GM18505 (cell line): ENCODE measurements around the gene TACC3.

Experiments used
- ATAC-seq: cut with Tn5 transposase; IDR thresholded peaks from one replicate; pipeline ENCODE4 v1.9.1; 2021; ENCODE audit not compliant: unreplicated experiment
- POLR2A ChIP-seq: IDR thresholded peaks from 4 replicates; pipeline ENCODE4 v1.6.1; 2011; ENCODE audit warnings: borderline replicate concordance; ENCODE audit not compliant: insufficient read depth, insufficient read length; ENCODE audit errors: extremely low read depth

Gene TACC3

GRCh38 chr4:1749826-1750225, 28.5 kb downstream of the TACC3 start:
- TF ChIP-seq POLR2A, result no peak
- ATAC-seq, result no peak

DNA sequence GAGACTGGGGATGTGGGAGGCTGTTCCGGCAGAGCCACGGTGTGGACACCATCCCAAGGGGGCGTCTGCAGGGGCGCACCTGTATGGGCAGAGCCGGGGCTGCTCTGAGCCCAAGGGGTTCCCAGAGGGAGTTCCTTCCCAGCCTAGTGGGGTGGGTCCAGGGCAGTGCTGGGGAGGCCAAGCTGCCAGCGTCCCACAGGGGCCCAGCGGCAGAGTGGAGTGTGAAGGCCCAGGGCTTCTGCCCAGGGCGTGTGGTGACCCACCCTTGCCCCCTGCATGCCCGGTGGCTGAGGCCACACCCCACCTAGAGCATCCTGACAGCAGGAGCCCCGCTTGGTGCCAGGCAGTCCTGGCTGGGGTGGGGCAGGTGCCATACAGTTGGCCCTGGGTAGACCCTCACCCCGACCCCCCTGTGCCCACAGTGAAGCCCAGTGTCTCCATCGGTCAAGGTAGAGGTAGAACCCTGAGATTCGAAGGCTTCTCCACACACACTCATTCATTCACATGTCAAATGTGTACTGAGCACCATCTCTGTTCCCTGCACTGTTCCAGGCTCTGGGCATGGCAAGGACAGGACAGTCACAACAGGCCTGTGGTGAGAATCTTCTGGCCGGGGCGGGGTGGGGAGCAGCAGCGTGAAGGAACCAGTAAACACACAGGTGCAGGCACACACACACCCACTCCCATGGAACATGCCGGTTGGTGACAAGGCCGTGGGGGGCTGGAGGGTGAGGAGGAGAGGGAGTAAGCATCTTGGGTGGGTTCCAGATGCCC, 29.2 kb downstream of the TACC3 start:
- no peak for TF ChIP-seq POLR2A
- ATAC-seq, result no peak

DNA sequence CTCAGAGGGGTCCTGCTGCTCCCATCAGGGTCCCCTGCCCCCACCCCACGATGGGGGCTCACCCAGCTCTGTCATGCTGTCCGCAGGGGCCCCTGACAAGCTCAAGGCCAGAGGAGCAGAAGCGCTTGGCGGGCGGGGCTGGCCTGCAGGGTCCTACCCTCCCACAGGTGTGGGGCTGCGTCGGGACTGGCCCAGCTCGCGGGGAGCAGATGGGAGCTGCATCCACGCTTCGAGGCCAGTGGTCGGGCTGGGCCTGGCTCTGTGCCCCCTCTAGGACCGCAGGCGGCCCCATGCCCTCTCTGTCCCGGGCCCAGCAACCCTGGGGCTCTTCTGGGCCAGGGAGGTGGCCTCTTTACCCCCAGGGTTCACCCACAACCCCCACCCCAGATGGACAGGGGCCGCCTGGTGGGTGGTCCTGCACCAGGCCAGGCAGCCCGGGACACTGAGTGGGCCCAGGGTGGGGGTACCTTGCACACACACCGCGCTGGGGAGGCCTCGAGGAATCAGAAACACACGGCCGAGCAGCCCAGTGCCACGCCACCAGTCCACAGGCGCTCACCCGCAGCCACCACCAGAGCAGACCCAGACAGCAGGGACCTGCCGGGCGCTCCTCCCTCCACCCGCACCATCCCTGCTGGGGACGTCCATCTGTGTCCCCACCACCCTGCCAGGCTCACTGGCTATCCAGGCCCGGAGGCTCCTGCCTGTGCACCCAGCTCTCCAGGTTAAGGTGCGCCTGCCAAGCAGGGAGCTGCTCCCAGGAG, 30.0 kb downstream of the TACC3 start:
- ATAC-seq, result no peak
- TF ChIP-seq POLR2A, result no peak

- no peak for TF ChIP-seq POLR2A
- no peak for ATAC-seq
These were observed 30.6 kb downstream of the TACC3 start for GRCh38 chr4:1751919-1752283.

- no peak for TF ChIP-seq POLR2A
- no peak for ATAC-seq
These were observed 31.1 kb downstream of the TACC3 start for GRCh38 chr4:1752284-1753041.

- no peak for ATAC-seq
- no peak for TF ChIP-seq POLR2A
These were observed 32.0 kb downstream of the TACC3 start for GRCh38 chr4:1753294-1753696.

DNA sequence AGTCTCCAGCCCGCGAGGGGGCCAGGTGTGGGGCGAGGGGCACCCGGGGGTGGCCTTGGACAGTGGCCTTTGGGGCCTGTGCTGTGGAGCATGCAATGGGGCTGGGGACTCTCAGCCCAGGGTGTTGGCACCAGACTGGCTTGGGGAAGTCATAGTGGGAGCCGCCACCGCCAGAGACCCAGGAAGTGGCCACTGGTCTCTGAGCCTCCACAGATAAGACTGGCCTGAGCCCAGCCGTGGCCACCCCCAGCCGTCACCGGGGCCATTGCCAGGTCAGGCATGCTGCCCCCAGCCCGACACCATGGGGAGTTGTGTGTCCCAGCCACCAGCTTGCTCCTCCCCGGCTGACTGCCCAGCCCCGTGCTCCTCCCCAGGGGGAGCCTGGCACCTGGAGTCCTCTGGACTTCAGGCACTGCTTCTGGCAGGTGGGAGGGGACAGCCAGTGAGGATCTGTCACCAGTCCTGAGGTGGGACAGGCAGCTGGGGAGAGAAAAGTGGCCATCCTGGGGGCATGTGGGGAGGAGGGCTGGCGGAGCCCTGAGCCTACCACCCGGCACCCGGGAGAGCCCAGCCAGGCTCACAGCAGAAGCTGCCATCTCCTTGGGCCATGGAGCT, 32.5 kb downstream of the TACC3 start:
- no peak for TF ChIP-seq POLR2A
- ATAC-seq, result no peak

DNA sequence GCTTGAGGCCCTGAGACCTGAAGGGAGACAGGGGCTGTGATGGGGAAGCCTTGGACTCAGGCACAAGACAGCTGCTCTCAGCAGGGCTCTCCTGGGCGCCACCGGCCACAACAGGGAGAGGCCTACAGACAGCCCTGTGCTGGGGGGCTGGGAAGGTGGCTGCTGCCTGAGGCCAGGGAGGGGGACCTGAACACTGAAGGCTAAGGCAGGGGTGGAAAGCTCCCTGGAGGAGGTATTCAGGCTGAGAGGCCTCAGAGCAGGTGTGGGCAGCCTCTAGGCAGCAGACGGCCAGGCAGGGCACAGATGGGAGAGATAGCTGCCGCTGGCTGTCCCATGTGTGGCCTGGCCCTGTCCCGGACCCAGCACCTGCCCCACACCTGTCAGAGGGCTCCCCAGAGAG, 33.0 kb downstream of the TACC3 start:
- TF ChIP-seq POLR2A, result no peak
- ATAC-seq, result no peak

- TF ChIP-seq POLR2A, result no peak
- no peak for ATAC-seq
These were observed 34.0 kb downstream of the TACC3 start for GRCh38 chr4:1755297-1755696.

GRCh38 chr4:1756079-1756478, 34.8 kb downstream of the TACC3 start:
- no peak for TF ChIP-seq POLR2A
- ATAC-seq, result no peak

DNA sequence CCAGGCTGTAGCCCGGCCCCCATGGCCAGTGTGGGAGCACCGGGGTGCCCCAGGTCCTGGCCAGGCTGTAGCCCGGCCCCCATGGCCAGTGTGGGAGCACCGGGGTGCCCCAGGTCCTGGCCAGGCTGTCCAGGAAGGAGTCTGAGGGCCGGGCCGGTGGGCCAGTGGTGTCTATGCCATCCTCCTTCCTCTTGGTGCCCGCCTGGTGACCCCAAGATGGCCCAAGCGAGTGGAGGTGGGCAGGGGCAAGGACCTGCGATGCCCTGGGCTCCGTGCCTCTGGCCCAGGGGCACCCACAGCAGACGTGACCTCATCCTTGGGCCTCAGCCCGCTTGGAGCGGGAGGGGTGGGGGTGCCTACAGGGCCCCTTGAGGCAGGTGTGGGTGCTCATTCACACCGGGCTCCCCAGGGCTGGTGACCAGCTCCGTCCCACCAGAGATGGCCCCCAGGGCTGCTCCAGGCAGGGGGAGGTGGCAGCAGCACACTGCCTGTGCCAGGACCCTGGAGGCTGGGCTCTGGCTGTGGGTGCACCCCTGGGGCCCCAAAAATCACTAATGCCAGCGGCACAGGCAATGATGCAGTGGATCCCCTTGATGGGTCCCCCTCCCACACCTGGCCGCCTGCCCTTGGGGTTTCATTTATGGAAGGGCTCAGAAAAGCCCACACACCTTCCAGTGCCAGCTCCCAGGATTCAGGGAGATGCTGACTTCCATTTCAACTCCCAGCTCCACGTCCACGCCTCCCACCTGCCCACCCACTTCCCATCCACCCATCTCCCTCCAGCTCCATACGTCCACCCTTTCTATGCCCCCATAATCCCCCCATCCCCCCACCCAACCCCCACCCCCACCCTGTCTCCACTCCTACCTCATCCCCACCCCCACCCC, 35.8 kb downstream of the TACC3 start:
- ATAC-seq, result no peak
- TF ChIP-seq POLR2A, result no peak

DNA sequence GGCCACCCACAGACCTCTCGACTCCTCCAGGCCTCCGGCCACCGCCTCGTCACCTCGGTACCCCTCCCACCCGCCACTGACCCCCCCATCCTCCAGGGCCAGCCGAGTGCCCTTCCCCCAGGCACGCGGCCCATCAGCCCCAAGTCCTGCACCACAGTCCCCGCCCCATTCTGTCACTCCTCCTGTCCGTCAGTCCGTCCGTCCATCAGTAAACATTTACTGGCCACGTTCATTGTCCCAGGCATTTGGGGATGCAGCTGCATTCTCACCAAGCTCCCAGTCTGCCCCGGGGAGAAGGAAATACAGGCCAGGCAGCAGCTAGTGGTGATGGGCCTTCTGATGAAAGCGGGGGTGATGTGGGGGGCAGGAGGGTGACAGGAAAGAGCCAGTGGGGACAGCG, 36.5 kb downstream of the TACC3 start:
- no peak for ATAC-seq
- TF ChIP-seq POLR2A, result no peak
